Measurements from ENCODE around the gene TMEM238.

DNA sequence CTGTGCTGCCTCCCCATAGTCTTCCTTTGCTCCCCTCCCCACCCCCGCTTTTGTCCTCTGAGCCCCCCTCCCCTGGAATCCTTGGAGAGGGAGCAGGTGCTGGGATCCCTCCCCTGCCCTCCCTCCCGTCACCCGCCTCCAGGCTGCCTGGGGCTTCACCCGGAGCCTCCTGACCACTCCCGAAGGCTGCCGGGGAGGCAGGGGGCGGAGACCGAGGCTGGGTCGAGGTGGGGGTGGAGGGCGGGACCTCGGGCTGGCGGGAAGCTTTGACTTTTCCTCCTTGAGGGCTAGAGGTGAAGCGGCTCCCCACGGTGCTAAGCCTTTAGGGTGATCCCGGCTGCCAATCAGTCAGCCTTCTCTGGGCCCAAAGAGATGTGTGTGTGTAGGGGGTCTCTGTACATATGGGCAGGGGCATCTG is 42.9 kb downstream of the TMEM238 start:
- TF ChIP-seq, protein P1, sequence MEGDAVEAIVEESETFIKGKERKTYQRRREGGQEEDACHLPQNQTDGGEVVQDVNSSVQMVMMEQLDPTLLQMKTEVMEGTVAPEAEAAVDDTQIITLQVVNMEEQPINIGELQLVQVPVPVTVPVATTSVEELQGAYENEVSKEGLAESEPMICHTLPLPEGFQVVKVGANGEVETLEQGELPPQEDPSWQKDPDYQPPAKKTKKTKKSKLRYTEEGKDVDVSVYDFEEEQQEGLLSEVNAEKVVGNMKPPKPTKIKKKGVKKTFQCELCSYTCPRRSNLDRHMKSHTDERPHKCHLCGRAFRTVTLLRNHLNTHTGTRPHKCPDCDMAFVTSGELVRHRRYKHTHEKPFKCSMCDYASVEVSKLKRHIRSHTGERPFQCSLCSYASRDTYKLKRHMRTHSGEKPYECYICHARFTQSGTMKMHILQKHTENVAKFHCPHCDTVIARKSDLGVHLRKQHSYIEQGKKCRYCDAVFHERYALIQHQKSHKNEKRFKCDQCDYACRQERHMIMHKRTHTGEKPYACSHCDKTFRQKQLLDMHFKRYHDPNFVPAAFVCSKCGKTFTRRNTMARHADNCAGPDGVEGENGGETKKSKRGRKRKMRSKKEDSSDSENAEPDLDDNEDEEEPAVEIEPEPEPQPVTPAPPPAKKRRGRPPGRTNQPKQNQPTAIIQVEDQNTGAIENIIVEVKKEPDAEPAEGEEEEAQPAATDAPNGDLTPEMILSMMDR (IDR thresholded peaks at IDR 0.05) = no peak
- TF ChIP-seq POLR2A (IDR thresholded peaks at IDR 0.05) = no peak
